Activated T-helper 1 cell treated with anti-CD3 and anti-CD28 coated beads, Interleukin-12 subunit alpha, Interleukin-12 subunit beta, Interleukin-2, Interleukin-4 antibody, amounts not matched to agents 30 ng/mL and 10 ng/mL and 1 ng/mL, durations not matched to agents 14 hours and 24 hours and 36 hours (primary cell): ENCODE measurements around the gene NBAS. TPM values are rescaled to one million over a fixed set of nuclear protein-coding genes. Genes with fewer than 3 reads are reported as not detected.

Source experiments
- DNase-seq: peaks from one replicate; pipeline ENCODE4 v3.0.0; 2021; ENCODE audit warnings: low spot score
- H3K27ac Mint-ChIP-seq: one replicate; pipeline ENCODE4 v1.8.0; 2021; ENCODE audit warnings: mild to moderate bottlenecking, mixed read lengths
- H3K27me3 Mint-ChIP-seq: one replicate; pipeline ENCODE4 v1.8.0; 2022; ENCODE audit warnings: mild to moderate bottlenecking, moderate library complexity, mixed read lengths; ENCODE audit not compliant: insufficient read depth
- H3K36me3 Mint-ChIP-seq: one replicate; pipeline ENCODE4 v1.8.0; 2021; ENCODE audit warnings: low read depth, mixed read lengths
- H3K4me1 Mint-ChIP-seq: one replicate; pipeline ENCODE4 v1.8.0; 2021; ENCODE audit warnings: low read depth, mixed read lengths
- H3K4me3 Mint-ChIP-seq: one replicate; pipeline ENCODE4 v1.8.0; 2021; ENCODE audit warnings: mild to moderate bottlenecking, moderate library complexity, mixed read lengths
- H3K9me3 Mint-ChIP-seq: one replicate; pipeline ENCODE4 v1.8.0; 2021; ENCODE audit warnings: mixed read lengths
- intact Hi-C: fragments of 100-400 bp; cut with micrococcal nuclease; formaldehyde crosslinking; loops from one replicate; pipeline ENCODE4 v1.15.1; 2024
- total RNA-seq: library from RNA; stranded (reverse); gene quantifications from 2 replicates; pipeline ENCODE4 v1.2.3, GENCODE V29; 2022

Gene NBAS
- total RNA-seq, 1 donor from 2014 or later, result 33.6 TPM

DNA sequence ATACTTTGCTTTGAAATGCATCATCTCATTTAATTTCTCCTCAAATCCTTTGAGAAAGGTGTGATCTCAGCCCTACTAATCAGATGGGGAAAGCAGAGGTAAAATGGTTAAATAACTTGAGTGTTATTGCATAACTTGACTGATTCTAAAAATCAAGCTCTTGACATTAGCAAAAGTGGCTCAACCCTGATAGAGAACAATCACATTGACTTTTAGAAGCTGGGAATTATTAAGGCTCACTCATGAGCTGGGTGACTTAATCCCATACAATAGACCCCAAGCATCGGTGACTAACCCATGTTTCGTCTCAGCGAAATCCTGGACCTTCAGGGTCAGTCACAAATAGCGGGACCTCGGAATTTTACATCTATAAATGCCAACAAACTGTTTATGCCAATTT is 378.9 kb downstream of the NBAS start:
- no peak for DNase-seq
- Mint-ChIP-seq H3K9me3 (no peaks in the 10 kb centered on the region), H3K4me1 (peaks cover 20% of the 10 kb centered on the region), H3K36me3 (peaks cover 23% of the 10 kb centered on the region), H3K4me3 (no peak overlapping the region), H3K27ac (no peak overlapping the region), H3K27me3 (peaks cover 2% of the 10 kb centered on the region)
- intact Hi-C loops, result no loop called here

DNA sequence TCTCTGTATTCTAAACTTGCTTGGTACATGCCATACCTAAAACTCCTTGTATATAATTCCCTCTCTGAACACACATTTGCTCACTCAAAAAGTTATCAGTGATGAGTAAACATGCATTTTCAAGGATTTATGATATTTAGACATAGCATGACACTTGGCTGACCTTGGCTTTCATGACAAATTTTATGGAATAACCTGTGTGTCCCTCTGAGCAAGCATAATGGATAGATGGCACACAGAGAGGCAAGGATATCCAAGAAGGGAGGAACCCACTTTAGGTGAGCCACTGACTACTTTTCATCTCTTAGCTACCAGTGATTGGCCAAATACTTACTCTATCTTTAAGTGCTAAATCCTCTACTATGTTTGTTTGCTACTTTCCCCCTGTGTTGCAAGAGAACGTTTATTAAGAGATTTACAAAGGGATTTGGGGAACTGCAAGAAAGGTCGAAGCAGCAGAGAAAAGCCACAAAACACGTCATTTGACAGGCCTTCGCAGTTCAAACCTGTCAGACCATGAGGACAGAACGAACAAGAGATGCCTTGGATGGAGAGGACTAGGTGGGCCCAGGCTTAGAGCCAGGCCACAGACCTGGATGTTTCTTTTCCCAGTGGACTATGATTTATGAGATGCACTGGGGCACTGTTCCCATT is 379.9 kb downstream of the NBAS start:
- peaks cover 18% of the 10 kb centered on the region for H3K36me3 Mint-ChIP-seq
- intact Hi-C loops, result no loop called here
- no peaks in the 10 kb centered on the region for H3K9me3 Mint-ChIP-seq
- H3K4me3 Mint-ChIP-seq, result no peak overlapping the region
- H3K27me3 Mint-ChIP-seq, result peaks cover 2% of the 10 kb centered on the region
- peaks cover 31% of the 10 kb centered on the region for H3K4me1 Mint-ChIP-seq
- no peak for DNase-seq
- no peak overlapping the region for H3K27ac Mint-ChIP-seq

DNA sequence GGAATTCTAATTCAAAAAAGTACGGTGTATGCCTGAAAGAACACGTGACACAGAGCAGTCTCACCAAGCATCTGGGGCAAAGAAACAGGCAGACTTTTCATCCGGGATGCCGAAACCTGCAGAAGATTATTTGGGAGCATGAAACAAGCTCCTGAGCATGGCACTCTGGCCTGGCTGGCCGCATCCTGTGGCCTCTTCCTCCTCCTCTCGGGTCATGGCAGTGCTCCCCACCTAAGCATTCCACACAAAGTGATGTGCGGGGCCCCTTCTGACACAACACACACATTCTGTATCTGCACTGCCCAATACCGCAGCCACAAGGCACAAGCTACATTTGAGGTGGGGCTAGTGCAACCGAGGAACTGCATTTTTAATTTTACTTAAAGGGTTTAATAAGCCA is 380.8 kb downstream of the NBAS start:
- H3K36me3 Mint-ChIP-seq, result peaks cover 20% of the 10 kb centered on the region
- no peak overlapping the region for H3K27ac Mint-ChIP-seq
- H3K9me3 Mint-ChIP-seq, result no peaks in the 10 kb centered on the region
- intact Hi-C loops, result no loop called here
- H3K4me3 Mint-ChIP-seq, result no peak overlapping the region
- peaks cover 3% of the 10 kb centered on the region for H3K27me3 Mint-ChIP-seq
- DNase-seq, result no peak
- H3K4me1 Mint-ChIP-seq, result peaks cover 39% of the 10 kb centered on the region

DNA sequence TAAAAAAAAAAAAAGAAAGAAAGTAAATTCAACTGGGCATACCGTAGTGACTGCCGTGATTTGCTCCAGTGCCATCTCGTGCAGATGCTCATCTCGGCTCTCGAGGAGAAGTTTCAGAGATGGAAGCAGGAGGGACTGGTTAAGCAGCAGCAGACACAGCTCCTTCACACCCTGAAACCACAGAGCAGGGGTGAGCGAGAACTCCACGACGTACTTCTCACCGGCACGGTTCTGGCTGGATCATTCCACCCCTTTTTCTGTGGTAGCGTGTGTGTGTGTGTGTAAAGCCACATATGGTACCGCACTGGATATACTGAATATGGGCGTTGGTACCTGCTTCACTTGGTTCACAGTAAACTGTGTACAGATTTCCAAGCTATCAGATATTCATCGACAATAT is 382.2 kb downstream of the NBAS start:
- H3K4me1 Mint-ChIP-seq, result peaks cover 44% of the 10 kb centered on the region
- peaks cover 3% of the 10 kb centered on the region for H3K27me3 Mint-ChIP-seq
- H3K4me3 Mint-ChIP-seq, result no peak overlapping the region
- intact Hi-C loops, result no loop called here
- H3K27ac Mint-ChIP-seq, result no peak overlapping the region
- H3K9me3 Mint-ChIP-seq, result no peaks in the 10 kb centered on the region
- DNase-seq, result no peak
- H3K36me3 Mint-ChIP-seq, result peaks cover 21% of the 10 kb centered on the region

DNA sequence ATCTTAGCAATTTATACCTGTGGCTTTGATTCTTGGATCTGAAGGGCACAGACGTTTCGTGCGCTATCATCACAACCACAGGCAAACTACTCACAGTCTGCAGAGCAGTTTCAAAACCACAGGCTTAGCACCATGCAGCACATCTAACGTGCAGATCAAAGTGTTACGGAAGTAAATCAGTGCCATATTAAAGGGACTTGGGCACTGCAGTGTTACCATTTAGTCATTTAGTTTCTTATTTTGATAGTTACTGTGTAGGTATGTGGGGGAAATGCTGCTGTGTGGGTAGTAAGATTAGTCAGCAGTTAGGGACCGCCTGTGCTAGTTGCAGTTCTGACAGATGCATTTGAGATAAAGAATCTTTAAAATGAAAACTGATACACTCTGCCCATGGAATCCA is 384.0 kb downstream of the NBAS start:
- Mint-ChIP-seq H3K27me3 (peaks cover 5% of the 10 kb centered on the region), H3K36me3 (peaks cover 26% of the 10 kb centered on the region), H3K4me3 (peak overlapping the region; percentile 13), H3K27ac (peak overlapping the region; percentile 13), H3K4me1 (peaks cover 50% of the 10 kb centered on the region), H3K9me3 (no peaks in the 10 kb centered on the region)
- intact Hi-C loops, result loop anchor here (1.0 to 2.0 kb wide), 10 partner anchors 30 to 415 kb away; partner anchors contain the start of gene NBAS
- DNase-seq, result peak; percentile 68

DNA sequence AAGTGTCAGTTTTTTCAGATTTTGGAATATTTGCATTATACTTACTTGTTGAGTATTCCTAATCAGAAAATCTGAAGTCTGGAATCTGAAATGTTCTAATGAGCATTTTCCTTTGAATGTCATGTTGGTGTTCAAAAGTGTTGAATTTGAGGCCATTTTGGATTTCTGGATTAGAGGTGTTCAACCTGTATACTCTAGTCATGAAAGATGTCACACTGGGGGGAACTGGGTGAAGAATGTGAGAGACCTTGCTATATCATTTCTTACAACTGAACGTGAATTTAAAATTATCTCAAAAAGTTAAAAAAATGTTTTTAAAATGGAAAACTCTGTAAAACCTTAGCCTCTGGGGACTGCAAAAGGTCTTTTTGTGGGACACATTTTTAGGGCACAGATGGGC is 384.5 kb downstream of the NBAS start:
- H3K36me3 Mint-ChIP-seq, result peaks cover 26% of the 10 kb centered on the region
- H3K4me3 Mint-ChIP-seq, result peak overlapping the region; percentile 19
- no peak overlapping the region for H3K27ac Mint-ChIP-seq
- no peaks in the 10 kb centered on the region for H3K9me3 Mint-ChIP-seq
- DNase-seq, result no peak
- intact Hi-C loops, result loop anchor here (1.0 to 2.0 kb wide), 10 partner anchors 31 to 416 kb away; partner anchors contain the start of gene NBAS
- H3K4me1 Mint-ChIP-seq, result peaks cover 50% of the 10 kb centered on the region
- peaks cover 5% of the 10 kb centered on the region for H3K27me3 Mint-ChIP-seq

DNA sequence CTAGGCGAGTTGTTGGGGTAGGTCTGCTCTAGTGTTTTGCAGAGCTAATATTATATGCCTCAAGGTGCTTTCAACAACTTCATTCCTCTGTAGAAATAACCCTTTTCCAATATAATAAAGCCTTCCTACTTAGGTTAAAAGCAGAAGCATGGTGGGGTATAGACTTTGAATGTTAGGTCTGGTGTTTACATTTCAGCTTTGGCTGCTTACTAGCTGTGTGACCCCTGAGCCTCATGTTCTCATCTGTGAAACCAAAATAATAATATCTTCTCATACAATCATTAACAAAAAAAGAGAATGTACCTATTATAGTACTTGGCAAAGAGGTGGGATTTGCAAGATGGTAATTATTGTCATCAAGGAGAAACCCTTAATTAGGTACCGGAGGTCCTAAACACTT is 386.6 kb downstream of the NBAS start:
- DNase-seq, result no peak
- Mint-ChIP-seq H3K36me3 (peaks cover 24% of the 10 kb centered on the region), H3K4me3 (no peak overlapping the region), H3K9me3 (no peaks in the 10 kb centered on the region), H3K27me3 (peaks cover 5% of the 10 kb centered on the region), H3K4me1 (peaks cover 50% of the 10 kb centered on the region), H3K27ac (no peak overlapping the region)
- intact Hi-C loops, result no loop called here

DNA sequence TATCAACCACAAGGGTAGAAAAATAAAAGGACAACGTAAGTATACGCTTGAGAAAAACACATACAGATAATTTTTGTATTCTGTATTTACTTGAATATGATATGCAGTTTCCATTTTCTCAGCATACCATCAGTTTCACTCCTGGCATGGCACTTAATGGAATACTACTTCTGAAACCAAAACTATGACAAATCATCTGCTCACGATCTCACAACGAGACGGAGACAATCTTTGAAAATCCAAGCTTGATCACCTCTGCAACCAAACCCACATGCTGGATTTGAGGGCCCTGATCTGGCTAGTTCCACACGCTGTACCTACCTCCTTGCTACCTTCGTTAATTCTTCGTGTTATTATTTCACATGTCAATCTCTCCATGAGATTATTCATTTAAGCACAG is 387.6 kb downstream of the NBAS start:
- peaks cover 3% of the 10 kb centered on the region for H3K27me3 Mint-ChIP-seq
- H3K4me3 Mint-ChIP-seq, result no peak overlapping the region
- DNase-seq, result no peak
- H3K27ac Mint-ChIP-seq, result no peak overlapping the region
- peaks cover 41% of the 10 kb centered on the region for H3K4me1 Mint-ChIP-seq
- no peaks in the 10 kb centered on the region for H3K9me3 Mint-ChIP-seq
- intact Hi-C loops, result loop anchor here (1.0 kb wide), 1 partner anchor 31 kb away; no protein-coding TSS in a partner anchor
- peaks cover 22% of the 10 kb centered on the region for H3K36me3 Mint-ChIP-seq

DNA sequence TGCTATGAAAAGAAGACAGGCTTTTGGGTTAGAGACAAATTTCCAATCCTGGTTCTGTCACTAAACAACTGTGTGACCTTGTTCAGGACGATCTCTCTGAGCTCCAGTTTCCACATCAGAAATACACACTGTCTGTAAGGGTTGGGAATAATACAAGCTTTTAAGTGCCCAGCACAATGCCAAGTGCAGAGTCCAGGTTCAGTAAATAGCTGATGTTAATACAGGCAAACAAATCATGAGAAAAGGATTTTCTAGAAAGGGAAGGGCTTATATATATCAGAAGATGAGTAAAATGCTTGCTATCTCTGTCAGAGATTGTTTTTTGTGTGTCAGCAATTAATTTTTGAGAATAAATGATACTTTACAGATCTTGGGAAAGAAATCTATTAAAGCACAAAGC is 388.3 kb downstream of the NBAS start:
- Mint-ChIP-seq H3K36me3 (peaks cover 18% of the 10 kb centered on the region), H3K4me3 (no peak overlapping the region), H3K4me1 (peaks cover 35% of the 10 kb centered on the region), H3K27ac (no peak overlapping the region), H3K9me3 (no peaks in the 10 kb centered on the region), H3K27me3 (peaks cover 3% of the 10 kb centered on the region)
- intact Hi-C loops, result loop anchor here (1.0 kb wide), 1 partner anchor 31 kb away; no protein-coding TSS in a partner anchor
- no peak for DNase-seq

DNA sequence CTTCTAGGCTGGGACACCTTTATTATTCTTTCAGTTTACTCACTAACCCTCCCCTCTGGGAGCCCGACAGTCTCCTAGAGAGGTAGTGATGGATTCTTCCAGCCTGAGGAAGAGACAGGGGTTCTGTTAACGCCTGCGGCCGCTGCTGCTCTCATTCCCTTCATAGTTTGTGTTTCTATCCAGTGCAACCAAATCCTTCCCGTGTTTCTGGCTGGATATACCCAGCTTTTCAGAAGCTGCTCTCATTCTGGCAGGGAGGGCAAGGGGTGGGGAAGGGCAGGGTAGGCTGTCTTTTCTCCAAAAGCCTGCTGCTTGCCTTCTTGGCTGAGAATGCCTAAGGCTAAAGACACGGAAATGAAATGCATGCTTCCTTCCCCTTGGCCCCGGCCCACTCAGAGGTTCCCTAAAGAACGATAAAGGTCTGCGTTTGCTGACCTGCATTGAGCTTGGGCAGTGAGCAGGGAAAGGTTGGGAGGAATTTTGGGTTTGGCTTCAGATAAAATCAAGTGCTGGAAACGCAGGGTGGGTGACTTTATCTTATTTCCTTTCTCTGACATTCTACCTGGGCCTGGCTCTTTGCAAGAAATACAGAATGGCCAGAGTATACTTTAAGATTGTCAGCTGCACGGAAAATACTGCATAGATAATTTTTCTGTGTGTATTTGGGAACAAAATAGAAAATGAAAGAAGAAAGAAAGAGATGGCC is 390.9 kb downstream of the NBAS start:
- no peak overlapping the region for H3K4me3 Mint-ChIP-seq
- DNase-seq, result no peak
- H3K27me3 Mint-ChIP-seq, result peaks cover 1% of the 10 kb centered on the region
- H3K36me3 Mint-ChIP-seq, result peaks cover 12% of the 10 kb centered on the region
- peaks cover 9% of the 10 kb centered on the region for H3K4me1 Mint-ChIP-seq
- no peak overlapping the region for H3K27ac Mint-ChIP-seq
- H3K9me3 Mint-ChIP-seq, result no peaks in the 10 kb centered on the region
- intact Hi-C loops, result no loop called here

DNA sequence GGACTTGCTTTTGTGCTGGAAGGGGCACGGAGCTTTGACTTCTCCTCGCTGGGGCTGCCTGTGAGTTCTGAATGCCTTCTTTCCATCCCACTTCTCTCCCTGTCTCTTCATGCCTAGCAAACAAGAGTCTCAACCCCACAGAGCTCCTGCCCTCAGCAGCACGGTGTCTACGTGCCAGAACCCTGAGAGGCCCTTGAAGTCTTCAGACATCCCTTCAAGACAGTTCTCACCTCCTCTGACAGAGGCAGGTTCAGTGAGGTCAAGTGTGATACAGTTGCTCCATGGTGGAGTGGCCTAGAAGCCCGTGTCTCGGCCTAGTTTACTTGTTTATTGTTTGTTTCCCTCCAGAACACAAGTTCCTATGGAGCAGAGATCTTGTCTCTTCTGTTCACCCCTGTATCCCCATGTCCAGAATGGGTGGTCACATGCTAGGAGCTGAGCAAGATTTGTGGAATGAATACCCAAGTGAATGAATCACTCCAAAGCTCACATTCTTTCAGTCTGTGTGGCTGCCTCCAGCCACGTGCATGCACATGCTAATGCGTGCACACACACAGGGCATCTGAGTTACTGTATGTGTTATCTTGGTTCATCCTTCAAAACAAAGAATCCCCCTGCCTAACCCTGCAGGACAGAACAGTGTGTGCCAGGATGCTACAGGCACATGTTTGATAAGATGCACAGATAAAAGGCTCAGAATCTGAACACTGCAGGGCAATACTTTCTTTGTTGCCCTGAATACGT is 391.6 kb downstream of the NBAS start:
- DNase-seq, result no peak
- peaks cover 11% of the 10 kb centered on the region for H3K36me3 Mint-ChIP-seq
- H3K4me1 Mint-ChIP-seq, result peaks cover 9% of the 10 kb centered on the region
- intact Hi-C loops, result no loop called here
- H3K9me3 Mint-ChIP-seq, result no peaks in the 10 kb centered on the region
- H3K4me3 Mint-ChIP-seq, result no peak overlapping the region
- H3K27me3 Mint-ChIP-seq, result peaks cover 1% of the 10 kb centered on the region
- no peak overlapping the region for H3K27ac Mint-ChIP-seq

DNA sequence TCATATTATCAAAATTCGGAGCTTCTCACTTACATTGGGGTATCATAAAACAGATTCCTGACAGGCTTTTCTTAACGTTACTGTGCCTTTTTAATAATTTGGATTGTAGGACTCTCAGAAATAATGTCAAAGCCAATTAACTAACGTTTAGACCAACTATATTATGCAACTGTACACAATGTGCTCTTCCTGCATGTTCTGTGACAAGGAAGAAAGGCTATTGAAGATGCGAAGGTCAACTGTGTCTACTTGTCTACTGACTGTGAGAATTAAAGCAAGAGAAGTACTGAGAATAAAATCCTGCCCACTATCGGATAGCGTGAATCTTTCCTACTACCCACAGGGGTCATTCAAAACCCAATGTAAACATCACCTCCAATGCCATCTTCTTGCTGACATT is 393.0 kb downstream of the NBAS start:
- DNase-seq, result no peak
- H3K36me3 Mint-ChIP-seq, result peaks cover 5% of the 10 kb centered on the region
- no peak overlapping the region for H3K27ac Mint-ChIP-seq
- H3K4me3 Mint-ChIP-seq, result no peak overlapping the region
- H3K9me3 Mint-ChIP-seq, result no peaks in the 10 kb centered on the region
- no peaks in the 10 kb centered on the region for H3K27me3 Mint-ChIP-seq
- no peaks in the 10 kb centered on the region for H3K4me1 Mint-ChIP-seq
- intact Hi-C loops, result no loop called here

DNA sequence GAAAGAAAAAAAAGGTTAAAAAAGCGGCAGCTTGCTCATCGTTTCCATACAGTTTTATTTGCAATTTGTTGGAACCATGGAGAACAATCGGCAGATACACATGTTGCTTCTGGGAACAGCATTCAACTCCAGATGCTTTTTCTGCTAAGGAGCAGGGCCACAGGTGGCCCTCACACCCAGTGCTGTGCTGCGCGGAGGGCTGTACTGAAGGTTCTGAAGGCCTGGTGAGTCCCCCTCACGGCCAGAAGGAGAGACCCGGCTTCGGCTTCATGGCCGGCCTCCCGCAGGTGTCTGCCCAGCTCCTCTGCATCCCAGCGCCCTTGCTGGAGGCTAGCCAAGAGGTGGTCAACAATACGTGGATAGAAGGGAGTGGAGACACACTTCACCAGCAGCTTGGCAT is 394.3 kb downstream of the NBAS start:
- intact Hi-C loops, result no loop called here

More for the DNA sequence above, 394.3 kb downstream of the NBAS start:
- Mint-ChIP-seq H3K4me3 (no peak overlapping the region), H3K27ac (no peak overlapping the region), H3K27me3 (peaks cover 4% of the 10 kb centered on the region), H3K36me3 (peaks cover 2% of the 10 kb centered on the region), H3K9me3 (no peaks in the 10 kb centered on the region), H3K4me1 (no peaks in the 10 kb centered on the region)
- no peak for DNase-seq
